ENCODE measurements around the gene RAB9A.
"Not testable (repeated sequence)": the region's sequence is repeated elsewhere in the genome, so short reads cannot be mapped to it uniquely, and the experiment has no call there.

Gene RAB9A

DNA sequence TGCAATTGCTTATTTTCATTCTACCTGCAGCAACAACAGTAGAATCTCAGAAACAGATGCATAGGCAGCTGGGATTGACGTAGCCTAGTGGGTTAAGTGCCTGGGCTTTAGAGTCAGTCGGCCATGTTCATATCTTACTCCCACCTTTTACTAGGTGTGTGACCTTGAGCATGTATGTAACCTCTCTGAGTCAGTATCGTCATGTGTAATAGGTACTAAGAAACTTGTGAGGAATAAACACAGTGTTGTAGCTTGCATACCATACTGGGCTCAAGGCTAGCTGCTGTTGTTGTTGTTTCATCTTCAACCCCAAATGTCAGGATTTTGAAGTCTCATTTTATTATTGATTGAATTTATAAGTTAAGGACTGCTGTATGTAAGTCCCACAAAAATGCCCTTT lies 14.2 kb downstream of the RAB9A start:
- no peak for DNase-seq

DNA sequence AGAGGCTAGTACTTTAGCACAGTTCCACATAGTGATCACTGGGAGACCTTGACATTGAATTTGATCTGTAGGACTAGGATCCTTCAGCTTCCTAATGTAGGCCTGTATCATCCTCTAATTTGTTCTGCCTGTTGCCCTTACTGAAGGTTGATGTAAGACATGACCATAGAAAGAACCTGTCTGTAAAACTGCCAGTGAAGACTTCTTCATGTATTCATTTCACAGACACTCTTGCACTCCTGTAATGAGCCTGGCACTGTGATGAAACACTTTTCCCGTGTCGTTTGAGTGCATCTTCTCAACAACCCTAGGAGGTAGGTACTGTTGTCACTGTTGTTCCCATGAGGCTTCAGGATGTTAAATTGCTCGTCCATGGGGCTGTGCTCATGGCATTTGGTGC lies 14.7 kb downstream of the RAB9A start:
- no peak for DNase-seq

DNA sequence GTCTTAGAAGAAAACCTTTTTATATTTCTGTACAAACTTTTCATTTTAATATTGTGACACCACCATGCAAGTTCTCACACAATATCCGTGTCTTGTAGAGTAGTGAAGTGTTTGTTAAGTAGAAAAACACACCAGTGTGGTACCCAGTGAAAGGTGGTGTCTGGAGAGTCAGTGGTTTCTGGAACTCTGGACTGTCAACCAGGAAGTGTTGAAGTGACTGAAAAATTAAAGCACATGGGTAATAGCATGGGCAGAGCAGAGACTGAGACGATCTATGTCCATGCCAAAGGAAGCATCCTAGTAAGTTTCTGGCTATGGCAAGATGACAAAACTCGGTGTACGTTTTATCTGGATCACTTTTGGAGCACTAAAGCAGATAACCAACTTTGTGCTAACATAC lies 22.2 kb downstream of the RAB9A start:
- no peak for DNase-seq

DNA sequence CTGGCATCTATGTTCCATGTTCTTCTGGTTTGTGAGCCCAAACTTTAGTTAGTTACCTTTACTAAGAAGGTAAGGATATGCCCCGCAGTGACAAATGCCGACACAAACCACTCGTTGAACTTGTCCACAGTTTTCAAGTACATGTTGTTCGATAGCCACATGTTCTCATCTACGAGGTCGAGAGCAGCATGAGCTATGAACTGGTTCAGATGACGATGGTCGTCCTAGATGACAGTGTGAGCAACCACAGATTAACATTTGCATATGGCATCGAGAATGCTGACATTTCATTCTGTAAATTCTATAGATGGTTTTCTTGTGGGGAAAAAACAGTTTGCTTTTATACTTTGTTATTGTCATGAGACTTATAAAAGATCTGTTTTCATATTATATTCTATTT lies 27.5 kb downstream of the RAB9A start:
- no peak for DNase-seq

DNA sequence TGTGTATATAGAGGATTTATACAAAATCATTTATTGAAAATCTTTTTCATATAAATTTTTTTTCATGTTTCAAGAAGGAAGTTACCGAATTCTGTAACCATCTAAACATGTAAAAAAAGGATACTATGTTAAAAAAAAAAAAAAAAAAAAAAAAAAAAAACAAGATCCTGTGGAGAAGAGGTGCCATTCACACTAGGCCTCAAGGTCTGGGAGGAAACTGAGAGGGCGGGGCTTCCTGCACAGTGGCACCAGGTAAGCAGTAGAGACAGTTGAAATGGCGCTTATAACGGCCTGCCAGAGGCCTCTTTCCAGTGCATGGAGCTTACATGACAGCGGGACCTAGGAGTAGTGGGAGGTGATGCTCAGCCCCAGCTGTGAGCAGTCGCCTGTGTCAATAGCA lies 28.0 kb downstream of the RAB9A start:
- no peak for DNase-seq

DNA sequence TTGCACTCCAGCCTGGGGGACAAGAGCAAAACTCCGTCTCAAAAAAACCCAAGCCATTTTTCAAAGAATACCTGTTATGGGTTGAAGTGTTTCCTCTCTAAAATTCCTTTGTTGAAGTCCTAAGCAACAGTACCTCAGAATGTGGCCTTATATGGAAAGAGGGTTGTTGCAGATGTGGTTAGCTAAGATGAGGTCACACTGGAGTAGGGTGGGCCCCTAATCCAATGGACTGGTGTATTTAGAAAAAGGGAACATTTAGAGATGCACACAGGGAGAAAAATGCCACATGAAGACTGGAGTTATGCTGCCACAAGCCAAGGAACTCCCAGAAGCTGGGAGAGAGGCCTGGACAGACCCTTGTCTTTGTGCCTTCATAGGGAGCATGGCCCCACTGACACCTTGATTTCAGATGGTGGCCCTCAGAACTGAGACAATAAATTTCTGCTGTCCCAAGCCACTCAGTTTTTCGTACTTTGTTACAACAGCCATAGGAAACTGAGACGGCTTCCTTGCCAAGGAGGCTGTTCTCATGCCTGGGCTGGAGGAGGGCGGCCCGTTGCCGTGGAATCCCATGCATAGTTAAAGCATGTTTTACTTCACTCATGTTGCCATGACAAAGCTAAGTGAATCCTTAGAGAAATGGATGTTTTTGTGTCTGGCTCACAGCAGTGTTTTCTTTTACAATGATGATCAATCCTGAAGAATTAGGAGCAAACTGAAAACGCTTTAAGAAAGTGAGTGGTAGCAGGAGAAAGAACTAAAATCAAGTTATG lies 29.0 kb downstream of the RAB9A start:
- DNase-seq = no peak

DNA sequence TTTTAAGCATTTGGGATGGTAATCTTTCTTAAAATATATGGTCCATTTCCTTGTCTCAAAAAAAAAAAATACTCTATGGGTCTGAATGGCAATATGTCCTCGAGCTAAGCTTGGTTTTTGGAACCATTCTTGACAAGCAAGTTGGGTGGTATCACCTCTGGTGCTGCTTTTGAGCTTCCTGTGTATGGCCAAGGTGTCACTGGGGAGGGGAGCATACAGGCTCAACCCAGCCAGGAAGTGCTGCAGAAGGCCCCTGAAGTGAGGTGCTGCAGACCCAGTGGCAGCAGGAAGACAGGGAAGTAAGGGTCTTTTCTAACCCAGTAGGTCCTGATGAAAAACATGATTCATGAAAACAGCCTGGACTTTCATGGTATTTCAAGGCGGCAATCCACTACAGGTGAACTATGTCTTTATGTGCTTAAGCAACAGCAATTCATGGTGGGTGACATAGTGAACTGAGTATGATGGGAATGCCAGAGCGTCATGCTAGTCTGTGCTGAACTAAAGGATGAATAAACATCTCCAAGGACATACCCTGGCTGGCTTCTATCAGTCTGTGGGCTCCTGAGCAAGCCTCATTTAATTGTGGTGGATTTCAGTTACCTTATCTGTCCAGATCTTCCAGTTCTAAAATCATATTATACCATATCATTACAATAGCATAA lies 30.4 kb downstream of the RAB9A start:
- no peak for DNase-seq

DNA sequence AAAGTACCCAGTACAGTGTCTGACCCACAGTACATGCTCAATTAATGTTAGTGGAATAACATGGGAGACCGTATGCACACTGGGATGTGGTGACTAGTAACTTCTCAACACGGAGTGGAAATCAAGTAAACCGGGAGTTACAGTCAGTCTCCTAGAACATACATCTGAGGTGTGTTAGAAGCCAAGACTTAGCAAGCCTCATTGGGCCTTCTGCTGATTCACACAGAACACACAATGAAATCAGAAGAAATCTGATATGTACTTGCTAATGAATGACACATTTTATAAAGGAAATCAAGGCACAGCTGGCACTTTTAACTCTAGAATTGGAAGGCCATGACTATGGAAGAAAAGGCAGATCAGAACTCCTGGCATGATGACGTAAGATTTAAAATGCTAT lies 32.4 kb downstream of the RAB9A start:
- DNase-seq = no peak

DNA sequence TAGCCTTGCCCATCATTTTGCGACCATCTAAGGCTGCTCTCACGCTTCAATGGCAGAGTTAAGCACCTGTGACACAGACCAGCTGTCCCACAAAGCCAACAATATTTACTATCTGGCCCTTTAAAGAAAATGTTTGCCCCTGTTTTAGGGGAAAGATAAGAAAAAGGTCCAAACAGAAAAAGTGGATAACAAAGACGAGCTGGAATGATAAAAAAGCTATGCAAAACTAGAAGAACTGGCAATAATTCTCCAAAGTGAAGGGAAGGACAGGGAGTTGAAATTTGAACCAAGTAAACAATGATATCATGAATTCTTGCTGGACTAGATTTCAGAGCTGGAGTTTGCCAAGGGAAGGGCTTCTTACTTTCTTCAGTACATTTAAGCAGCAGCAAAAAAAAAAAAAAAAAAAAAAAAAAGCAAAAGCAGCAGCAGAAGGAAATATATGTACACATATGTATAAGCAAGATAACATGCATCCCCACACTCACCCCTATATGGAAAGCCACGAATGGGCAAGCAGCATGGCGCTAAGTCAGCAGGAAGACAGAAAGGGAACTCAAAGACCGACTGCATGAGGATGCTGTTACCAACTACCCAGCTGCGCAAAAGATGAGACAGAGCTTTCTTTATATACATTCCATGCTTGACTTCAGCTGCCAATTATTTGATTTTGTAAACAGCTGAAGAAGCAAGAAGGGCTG lies 33.0 kb downstream of the RAB9A start:
- peak; percentile 74 for DNase-seq

DNA sequence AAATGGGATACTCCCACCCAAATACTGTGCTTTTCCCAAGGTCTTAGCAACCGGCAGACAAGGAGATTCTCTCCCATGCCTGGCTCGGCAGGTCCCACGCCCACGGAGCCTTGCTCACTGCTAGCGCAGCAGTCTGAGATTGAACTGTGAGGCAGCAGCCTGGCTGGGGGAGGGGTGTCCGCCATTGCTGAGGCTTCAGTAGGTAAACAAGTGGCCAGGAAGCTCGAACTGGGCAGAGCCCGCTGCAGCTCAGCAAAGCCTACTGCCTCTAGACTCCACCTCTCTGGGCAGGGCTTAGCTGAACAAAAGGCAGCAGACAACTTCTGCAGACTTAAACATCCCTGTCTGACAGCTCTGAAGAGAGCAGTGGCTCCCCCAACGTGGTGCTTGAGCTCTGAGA lies 36.0 kb downstream of the RAB9A start:
- DNase-seq = not testable (repeated sequence)

DNA sequence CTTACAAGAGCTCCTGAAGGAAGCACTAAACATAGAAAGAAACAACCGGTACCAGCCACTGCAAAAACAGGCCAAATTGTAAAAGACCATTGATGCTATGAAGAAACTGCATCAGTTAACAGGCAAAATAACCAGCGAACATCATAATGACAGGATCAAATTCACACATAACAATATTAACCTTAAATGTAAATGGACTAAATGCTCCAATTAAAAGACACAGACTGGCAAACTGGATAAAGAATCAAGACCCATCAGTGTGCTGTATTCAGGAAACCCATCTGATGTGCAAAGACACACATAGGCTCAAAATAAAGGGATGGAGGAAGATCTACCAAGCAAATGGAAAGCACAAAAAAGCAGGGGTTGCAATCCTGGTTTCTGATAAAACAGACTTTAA lies 37.7 kb downstream of the RAB9A start:
- DNase-seq = not testable (repeated sequence)

DNA sequence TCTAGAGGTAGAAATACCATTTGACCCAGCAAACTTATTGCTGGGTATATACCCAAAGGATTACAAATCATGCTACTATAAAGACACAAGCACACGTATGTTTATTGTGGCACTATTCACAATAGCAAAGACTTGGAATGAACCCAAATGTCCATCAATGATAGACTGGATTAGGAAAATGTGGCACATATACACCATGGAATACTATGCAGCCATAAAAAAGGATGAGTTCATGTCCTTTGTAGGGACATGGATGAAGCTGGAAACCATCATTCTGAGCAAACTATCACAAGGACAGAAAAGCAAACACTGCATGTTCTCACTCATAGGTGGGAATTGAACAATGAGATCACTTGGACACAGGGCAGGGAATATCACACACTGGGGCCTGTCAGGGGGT lies 41.6 kb downstream of the RAB9A start:
- not testable (repeated sequence) for DNase-seq

DNA sequence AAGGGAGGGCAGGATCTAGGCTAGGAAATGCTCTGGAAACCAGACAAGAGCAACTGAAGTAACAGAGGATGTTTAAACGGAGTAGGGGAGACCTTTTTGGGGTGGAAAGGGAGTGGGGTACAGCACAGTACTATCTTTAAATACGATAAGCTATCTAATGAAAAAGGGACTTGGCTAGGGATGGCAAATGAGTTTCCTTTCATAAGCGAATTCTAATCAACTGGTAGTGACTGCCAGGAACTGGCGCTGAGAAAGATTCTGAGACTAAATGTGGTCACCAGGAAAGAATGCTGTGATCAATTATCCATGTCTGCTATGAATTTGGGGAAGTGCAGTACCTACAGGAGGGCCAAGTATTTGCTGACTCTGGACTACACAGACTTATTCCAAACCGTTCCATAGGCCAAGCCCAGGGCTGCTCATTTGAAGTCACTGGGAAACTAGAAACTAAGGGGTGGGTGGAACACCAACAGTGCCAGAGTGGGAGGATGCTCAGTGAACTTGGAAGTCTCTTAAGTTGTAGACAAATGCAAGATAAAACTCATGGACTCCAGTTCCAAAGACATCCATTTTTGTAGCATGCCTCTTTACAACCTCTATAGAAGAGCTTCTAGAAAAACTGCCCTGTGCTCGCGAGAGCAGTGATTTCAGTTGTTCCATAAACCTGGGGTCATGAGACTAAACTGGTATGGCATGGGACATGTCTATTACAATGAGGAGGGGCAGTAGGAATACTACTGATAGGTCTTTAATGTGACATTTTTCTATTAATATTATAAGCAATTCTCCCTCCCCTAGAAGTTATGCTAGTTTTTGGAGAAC lies 43.5 kb downstream of the RAB9A start:
- DNase-seq = no peak

DNA sequence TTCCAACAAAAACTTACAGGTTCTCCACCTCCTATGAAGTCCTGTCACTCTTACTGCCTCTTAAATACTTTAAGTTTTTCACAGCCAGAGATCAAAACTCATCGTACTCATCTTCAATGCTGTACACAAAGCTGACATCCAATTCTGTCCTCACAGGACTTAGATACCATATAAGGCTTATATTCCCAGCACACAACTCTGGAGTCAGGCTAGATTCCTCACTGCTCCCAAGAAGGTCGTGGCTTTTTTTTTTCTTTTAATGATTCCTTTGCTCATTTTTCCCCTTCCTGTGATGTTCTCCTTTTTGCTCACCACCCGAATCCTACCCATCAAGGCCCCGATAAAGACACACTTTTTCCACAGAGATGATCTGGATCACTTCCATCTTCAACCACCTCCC lies 44.6 kb downstream of the RAB9A start:
- DNase-seq = no peak

DNA sequence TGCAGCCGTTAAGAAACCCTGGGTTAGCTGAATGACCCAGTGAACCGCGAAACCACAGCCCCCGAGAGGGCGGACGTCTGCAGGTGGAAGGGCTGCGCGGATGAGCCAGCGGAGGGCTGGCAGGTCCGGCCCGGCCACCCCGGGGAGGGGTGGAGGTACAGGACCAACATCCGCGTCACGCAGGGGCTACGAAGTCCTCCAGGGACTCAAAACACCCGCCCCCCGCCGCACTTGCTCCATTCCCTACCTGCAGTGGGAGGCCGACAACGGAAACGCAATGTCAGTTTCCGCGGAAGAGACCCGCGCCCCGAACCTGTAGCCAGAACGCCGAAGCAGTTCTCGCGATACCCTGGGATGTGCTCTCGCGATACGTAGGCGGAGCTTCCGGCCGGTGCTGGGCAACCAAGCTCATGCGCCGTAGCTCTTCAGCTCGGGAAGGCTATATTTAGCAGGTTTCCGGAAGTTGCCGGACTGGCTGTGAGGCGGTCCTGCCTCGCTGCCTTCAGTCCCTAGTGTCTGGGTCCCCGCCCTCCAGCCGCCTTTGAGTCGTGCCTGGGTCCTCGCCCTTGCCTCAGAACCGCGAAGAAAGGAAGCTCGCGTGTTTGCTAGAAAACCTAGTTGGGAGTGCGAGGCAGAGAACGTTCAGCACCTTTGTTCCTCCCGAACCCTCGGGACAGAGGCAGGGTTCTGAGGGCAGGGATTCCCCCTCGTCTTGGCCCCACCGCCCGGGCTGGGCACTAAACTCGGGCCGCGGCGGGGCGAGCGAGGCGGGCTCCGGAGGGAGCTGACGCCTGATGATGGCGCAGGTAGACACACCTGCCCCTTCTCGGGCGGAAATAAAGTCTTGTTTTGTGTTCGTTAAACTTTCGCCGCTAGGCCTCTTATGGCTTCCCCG lies 45.6 kb downstream of the RAB9A start, which contains the start of the genes OFD1 and TRAPPC2:
OFD1 (plus strand) TSS at position 471 of the 895 bp plus-strand sequence; CDS start at position 795, 324 bp downstream.
TRAPPC2 (minus strand) TSS at position 343 of the 895 bp plus-strand sequence. CDS start 14,657 bp downstream, outside the sequence.
- peak; percentile 96 for DNase-seq

DNA sequence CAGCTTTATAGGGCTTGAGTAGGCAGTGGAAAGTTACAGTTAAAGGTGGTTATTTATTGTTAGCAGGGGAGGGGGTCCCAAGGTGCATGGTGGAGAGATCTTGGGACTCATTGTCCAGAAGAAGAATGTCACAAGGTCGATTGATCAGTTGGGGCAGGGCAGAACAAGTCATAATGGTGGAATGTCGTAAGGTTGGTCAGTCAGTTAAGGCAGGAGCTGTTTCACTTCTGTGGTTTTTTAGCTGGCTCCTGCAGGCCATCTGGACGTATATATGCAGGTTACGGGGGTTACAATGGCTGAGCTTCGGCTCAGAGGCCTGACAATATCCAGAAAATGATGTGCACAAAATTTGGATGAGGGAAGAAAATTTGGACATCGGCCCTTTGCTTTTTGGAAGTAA lies 52.8 kb downstream of the RAB9A start:
- DNase-seq = no peak

DNA sequence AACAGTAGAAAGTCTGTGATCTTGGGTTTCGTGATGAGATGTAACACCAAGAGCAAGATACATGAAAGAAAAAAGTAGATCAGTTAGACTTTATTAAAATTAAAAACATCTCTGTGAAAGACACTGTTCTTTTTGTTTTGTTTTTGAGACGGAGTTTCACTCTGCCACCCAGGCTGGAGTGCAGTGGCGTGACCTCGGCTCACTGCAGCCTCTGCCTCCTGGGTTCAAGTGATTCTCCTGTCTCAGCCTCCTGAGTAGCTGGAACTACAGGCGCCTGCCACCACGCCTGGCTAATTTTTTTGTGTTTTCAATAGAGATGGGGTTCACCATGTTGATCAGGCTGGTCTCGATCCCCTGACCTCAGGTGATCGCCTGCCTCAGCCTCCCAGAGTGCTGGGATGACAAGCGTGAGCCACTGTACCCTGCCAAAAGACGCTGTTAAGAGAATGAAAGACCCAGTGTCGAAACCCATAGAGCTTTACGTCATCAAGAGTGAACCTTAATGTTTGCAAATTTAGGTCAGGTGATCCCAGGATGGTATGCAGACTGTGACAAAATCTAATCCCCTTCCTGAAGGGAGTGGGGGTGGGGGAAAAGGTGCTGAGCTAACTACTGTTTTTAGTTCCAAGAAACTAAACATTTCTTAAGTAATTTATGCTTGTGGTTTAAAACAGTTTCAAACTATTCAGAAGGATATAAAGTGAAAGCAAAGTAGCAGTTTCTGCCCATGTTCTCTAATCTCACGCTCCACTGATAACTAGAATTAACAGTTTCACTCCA lies 53.7 kb downstream of the RAB9A start:
- DNase-seq = peak; percentile 65

DNA sequence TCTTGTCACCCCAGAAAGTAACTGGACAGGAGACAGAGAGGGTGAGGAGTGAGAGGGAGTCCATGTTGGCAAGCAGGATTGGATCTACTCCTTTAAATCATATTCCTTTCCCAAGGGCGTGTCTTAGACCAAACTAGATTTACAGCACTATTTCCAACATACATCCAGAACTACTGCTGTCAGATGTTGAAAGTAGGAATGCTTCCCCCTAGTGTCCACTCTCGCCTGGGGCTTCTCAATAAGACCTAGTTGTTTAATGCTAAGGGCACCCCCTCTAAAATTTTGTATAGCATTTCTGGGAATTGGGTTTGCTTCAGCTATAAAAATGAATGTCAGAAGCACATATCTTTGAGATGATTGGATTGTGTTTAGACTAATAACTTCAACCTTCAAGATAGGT lies 58.9 kb downstream of the RAB9A start:
- DNase-seq = peak; percentile 69

DNA sequence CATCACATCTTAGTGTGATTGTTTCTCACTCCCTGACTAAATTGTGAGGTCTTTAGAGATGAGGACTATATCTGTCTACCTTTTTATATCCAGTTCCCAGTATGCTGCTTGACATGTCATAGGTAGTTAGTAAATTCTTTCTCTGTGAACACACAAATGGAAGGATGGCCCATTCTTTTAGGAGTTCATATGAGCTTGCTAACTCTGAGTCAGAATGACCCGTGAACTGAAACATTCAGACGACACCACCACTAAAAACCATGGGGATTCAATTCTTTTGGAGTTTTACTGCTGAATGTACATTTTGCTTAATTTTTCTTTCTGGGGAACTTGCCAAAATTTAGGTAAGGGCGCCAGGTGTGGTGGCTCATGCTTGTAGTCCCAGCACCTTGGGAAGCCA lies 59.6 kb downstream of the RAB9A start:
- no peak for DNase-seq

DNA sequence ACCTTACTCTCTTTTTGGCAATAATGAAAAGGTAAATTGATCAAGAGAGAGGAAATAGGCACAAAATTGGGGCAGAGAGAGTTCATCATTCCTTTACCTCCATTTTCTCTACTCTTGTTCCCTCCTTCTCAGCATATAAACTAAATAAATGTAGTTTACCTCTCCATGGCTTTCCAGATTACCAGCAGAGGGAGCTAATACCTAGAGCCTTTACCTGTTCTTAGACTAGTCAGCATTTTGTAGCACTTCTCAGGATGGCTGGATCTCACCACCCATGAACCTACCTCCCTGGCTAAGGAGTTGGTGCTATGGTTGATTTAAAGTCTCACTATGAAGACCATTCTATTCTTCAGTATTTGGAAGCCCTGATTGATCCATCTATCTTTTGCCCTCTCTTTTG lies 61.3 kb downstream of the RAB9A start:
- peak; percentile 67 for DNase-seq

DNA sequence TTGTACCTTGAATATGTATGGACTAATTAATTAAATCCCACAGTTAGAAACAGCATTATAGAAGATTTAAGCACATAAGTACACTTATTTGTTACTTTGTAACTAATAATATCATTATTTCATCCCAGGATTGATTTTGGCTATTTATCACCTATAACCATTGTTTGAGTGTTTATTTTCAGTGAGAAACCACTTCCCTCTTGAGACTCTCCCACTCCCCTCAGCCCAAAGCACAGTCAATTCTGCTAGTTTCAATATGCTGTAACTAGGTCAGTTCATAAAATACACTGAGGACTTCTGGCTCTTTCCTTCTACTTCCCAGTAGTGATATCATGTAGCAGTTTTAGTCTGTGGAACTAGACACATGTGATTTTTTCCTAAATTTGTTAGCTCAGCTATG lies 61.9 kb downstream of the RAB9A start:
- DNase-seq = no peak
